T-cell (primary cell): ENCODE measurements around the gene KPNB1. TPM values are rescaled to one million over a fixed set of nuclear protein-coding genes. Genes with fewer than 3 reads are reported as not detected.

Experiments
- ATAC-seq, 4 experiments: fragments of 200-7000 bp in 3 of 4; fragments of 150-1000 bp in 1 of 4; cut with Tn5 transposase; replicated peaks in 1 of 4; 1 replicate in 3 of 4; 2 replicates in 1 of 4; pipeline ENCODE4 v1.10.0; 2021; ENCODE audit warnings: moderate library complexity in 3 of 4, mild to moderate bottlenecking in 2 of 4, moderate number of reproducible peaks in 1 of 4
- CTCF ChIA-PET, 2 donors: fragments of 300-600 bp; sonication (Branson Sonifier 250); formaldehyde crosslinking; loops; one replicate each; lab custom pipeline; 2022; ENCODE audit warnings: antibody characterized with exemption in 2 of 2; lab: Charles Lee
- POLR2A ChIA-PET, 2 donors: fragments of 300-600 bp; sonication (Branson Sonifier 250); formaldehyde crosslinking; loops; one replicate each; lab custom pipeline; 2022; ENCODE audit warnings: antibody characterized with exemption in 2 of 2; lab: Charles Lee
- DNase-seq, 35 experiments: peaks; one replicate each; pipeline versions ENCODE4 v3.0.0 to v3.0.0-alpha.2; 2013 to 2023
- H3K27ac ChIP-seq: one replicate; pipeline ENCODE4 v1.5.1; 2013; ENCODE audit warnings: low read length
- H3K27me3 ChIP-seq, 2 experiments: replicated peaks in 1 of 2; 1 replicate in 1 of 2; 2 replicates in 1 of 2; pipeline versions ENCODE4 v1.6.1 to v1.7.0; 2013; ENCODE audit warnings: low read length in 1 of 2, mixed read lengths in 1 of 2; ENCODE audit not compliant: control insufficient read depth in 2 of 2, insufficient read depth in 2 of 2; ENCODE audit errors: extremely low read depth in 1 of 2
- H3K36me3 ChIP-seq, 2 donors: 1 replicate in 1 of 2; 2 replicates in 1 of 2; pipeline versions ENCODE4 v1.6.1 to v1.7.0; 2013; ENCODE audit warnings: low read length in 1 of 2; ENCODE audit not compliant: control insufficient read depth in 2 of 2, insufficient read depth in 1 of 2; ENCODE audit errors: extremely low read depth in 1 of 2
- H3K4me1 ChIP-seq, 2 experiments: 1 replicate in 1 of 2; 2 replicates in 1 of 2; pipeline versions ENCODE4 v1.6.1 to v1.7.0; 2013; ENCODE audit warnings: low read length in 2 of 2, mixed read lengths in 1 of 2; ENCODE audit not compliant: insufficient read depth in 2 of 2, control insufficient read depth in 1 of 2; ENCODE audit errors: extremely low read depth in 1 of 2
- H3K4me3 ChIP-seq, 2 donors: 1 replicate in 1 of 2; 2 replicates in 1 of 2; pipeline versions ENCODE4 v1.5.1 to v1.7.0; 2013; ENCODE audit warnings: mild to moderate bottlenecking in 2 of 2, low read length in 1 of 2, moderate library complexity in 1 of 2; ENCODE audit not compliant: control insufficient read depth in 1 of 2; ENCODE audit errors: extremely low read depth in 1 of 2
- H3K9me3 ChIP-seq: 2 replicates; pipeline ENCODE4 v1.7.0; 2013
- H3K27ac Mint-ChIP-seq, 2 donors: one replicate each; pipeline ENCODE4 v1.8.0; 2020 to 2021; ENCODE audit warnings: mild to moderate bottlenecking in 2 of 2, mixed read lengths in 2 of 2
- H3K27me3 Mint-ChIP-seq, 2 donors: one replicate each; pipeline ENCODE4 v1.8.0; 2021 to 2022; ENCODE audit warnings: mixed read lengths in 2 of 2
- H3K36me3 Mint-ChIP-seq: one replicate; pipeline ENCODE4 v1.8.0; 2021; ENCODE audit warnings: mixed read lengths
- H3K4me1 Mint-ChIP-seq, 3 donors: one replicate each; pipeline ENCODE4 v1.8.0; 2020 to 2022; ENCODE audit warnings: mixed read lengths in 3 of 3, mild to moderate bottlenecking in 1 of 3
- H3K4me3 Mint-ChIP-seq, 3 donors: one replicate each; pipeline ENCODE4 v1.8.0; 2020 to 2022; ENCODE audit warnings: mild to moderate bottlenecking in 3 of 3, mixed read lengths in 3 of 3, moderate library complexity in 3 of 3
- H3K9me3 Mint-ChIP-seq, 3 donors: one replicate each; pipeline ENCODE4 v1.8.0; 2020 to 2022; ENCODE audit warnings: mixed read lengths in 3 of 3
- WGBS: methylation state at CpG from one replicate; pipeline ENCODE4 v1.1.5; 2013; ENCODE audit warnings: missing lambda C conversion rate; ENCODE audit not compliant: insufficient coverage; 5-methylcytosine and 5-hydroxymethylcytosine counted together
- total RNA-seq, 35 experiments: library from RNA in 6 of 35; stranded (reverse) in 6 of 35; fragments of 120-200 nt in 1 of 35; gene quantifications; one replicate each; pipeline versions ENCODE4 v1.2.1 to v1.2.4 and lab custom pipeline; 2013 to 2026

KPNB1 gene
- total RNA-seq, 5 donors from 2014 or later (not counting 1 experiment from before 2014, with no cell fraction given): 216 to 262 (median 240) TPM

DNA sequence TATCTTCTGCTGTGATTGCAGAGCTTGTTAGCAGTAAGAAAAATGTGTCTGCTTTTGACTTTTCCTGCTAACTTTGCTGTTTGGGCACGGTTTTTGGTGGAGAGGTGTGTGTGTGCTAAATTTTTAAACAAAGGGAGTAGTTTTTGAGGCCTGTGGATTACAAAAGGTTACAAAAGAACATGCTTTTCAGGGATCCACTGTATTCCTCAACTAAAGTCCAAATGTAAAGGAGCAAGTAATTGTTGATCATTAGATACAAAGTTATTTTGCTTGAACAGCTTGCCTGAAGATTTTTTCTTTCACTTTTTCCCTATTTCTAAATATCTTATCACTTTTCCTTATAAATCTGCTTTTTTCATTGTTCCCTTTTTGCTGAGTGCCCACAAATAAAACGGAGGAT lies 2.0 kb downstream of the KPNB1 start:
- no peak for ATAC-seq
- Mint-ChIP-seq H3K4me3 (peak overlapping the region; percentile 41 to 91 (median 86)), H3K27ac (peak overlapping the region; percentile 92 to 93), H3K36me3 (peaks cover 36% of the 10 kb centered on the region), H3K27me3 (no peaks in the 10 kb centered on the region), H3K9me3 (no peaks in the 10 kb centered on the region), H3K4me1 (peaks cover 64 to 71% (median 67%) of the 10 kb centered on the region in 3 donors)
- DNase-seq: no peak
- Histone ChIP-seq H3K27ac (no peak overlapping the region), H3K9me3 (no peaks in the 10 kb centered on the region), H3K36me3 (peaks cover 7 to 40% of the 10 kb centered on the region in 2 donors), H3K27me3 (no peaks in the 10 kb centered on the region), H3K4me3 (no peak overlapping the region), H3K4me1 (peaks cover 19 to 46% of the 10 kb centered on the region in 2 experiments)
- CTCF ChIA-PET: interaction anchor here (0.6 to 3.3 kb wide), 3 partner anchors 12 to 84 kb away, joined by 3 to 15 read pairs (median 3); no protein-coding TSS in a partner anchor
- WGBS: no CpG with 5 or more reads among the region's 2 CpGs
- POLR2A ChIA-PET: interaction anchor here in 1 of 2 donors (0.6 kb wide), 2 partner anchors 153 to 741 kb away, joined by 3 to 4 read pairs; no protein-coding TSS in a partner anchor

DNA sequence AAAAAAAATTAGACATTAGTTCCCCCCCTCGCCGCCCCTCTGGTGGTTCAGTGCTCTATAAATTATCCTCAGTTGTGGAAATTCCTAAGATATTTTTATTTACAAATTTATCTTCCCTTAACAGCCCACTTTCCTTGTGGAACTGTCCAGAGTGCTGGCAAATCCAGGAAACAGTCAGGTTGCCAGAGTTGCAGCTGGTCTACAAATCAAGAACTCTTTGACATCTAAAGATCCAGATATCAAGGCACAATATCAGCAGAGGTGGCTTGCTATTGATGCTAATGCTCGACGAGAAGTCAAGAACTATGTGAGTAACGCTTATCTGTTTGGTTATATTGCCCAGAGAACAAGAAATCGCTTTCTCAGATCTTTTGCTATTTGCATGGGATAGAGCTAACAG lies 2.9 kb downstream of the KPNB1 start:
- Histone ChIP-seq H3K9me3 (no peaks in the 10 kb centered on the region), H3K4me1 (peaks cover 19 to 46% of the 10 kb centered on the region in 2 experiments), H3K4me3 (no peak overlapping the region), H3K36me3 (peaks cover 7 to 49% of the 10 kb centered on the region in 2 donors), H3K27me3 (no peaks in the 10 kb centered on the region), H3K27ac (no peak overlapping the region)
- H3K9me3 Mint-ChIP-seq: no peaks in the 10 kb centered on the region
- peaks cover 44% of the 10 kb centered on the region for H3K36me3 Mint-ChIP-seq
- peak overlapping the region; percentile 45 to 93 for H3K27ac Mint-ChIP-seq
- H3K4me1 Mint-ChIP-seq: peaks cover 64 to 75% (median 73%) of the 10 kb centered on the region in 3 donors
- ChIA-PET CTCF (interaction anchor here in 1 of 2 donors (0.6 to 0.9 kb wide), 2 partner anchors 9 to 66 kb away, joined by 3 to 6 read pairs; no protein-coding TSS in a partner anchor), POLR2A (interaction anchor here in 1 of 2 donors (0.6 kb wide), 1 partner anchor 716 kb away, joined by 3 read pairs; no protein-coding TSS in a partner anchor)
- ATAC-seq (no peak), DNase-seq (no peak)
- peak overlapping the region in 1 of 3 donors; percentile 91 for H3K4me3 Mint-ChIP-seq
- no peaks in the 10 kb centered on the region for H3K27me3 Mint-ChIP-seq
- 79% methylated on average over 3 of the region's 6 CpGs for WGBS

DNA sequence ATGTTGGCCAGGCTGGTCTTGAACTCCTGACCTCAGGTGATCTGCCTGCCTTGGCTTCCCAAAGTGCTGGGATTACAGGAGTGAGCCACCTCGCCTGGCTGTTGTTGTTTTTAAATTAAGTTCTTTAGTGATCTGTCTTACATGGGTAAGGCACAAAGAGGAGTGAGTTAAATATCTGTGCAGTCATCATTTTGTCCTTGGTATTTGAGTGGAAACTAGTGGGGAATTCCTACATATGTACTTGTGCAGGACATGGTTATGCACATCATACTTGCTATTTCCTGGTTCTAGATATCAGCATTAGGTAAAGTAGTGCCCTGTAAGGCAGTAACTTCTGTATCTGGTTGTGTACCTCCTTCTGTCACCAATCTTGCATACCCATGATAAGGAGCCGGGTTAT lies 3.7 kb downstream of the KPNB1 start:
- POLR2A ChIA-PET: interaction anchor here in 1 of 2 donors (0.6 kb wide), 1 partner anchor 715 kb away, joined by 3 read pairs; no protein-coding TSS in a partner anchor
- Histone ChIP-seq H3K36me3 (peaks cover 12 to 57% of the 10 kb centered on the region in 2 donors), H3K27ac (no peak overlapping the region), H3K9me3 (no peaks in the 10 kb centered on the region), H3K27me3 (no peaks in the 10 kb centered on the region), H3K4me3 (no peak overlapping the region), H3K4me1 (peaks cover 17 to 38% of the 10 kb centered on the region in 2 experiments)
- no CpG with 5 or more reads among the region's 2 CpGs for WGBS
- H3K36me3 Mint-ChIP-seq: peaks cover 49% of the 10 kb centered on the region
- DNase-seq (no peak), ATAC-seq (no peak)
- no peak overlapping the region for H3K4me3 Mint-ChIP-seq
- peaks cover 67 to 74% (median 71%) of the 10 kb centered on the region in 3 donors for H3K4me1 Mint-ChIP-seq
- CTCF ChIA-PET: interaction anchor here in 1 of 2 donors (0.7 kb wide), 1 partner anchor 19 kb away, joined by 9 read pairs; no protein-coding TSS in a partner anchor
- H3K27ac Mint-ChIP-seq: peak overlapping the region; percentile 38 to 48
- no peaks in the 10 kb centered on the region for H3K9me3 Mint-ChIP-seq
- no peaks in the 10 kb centered on the region for H3K27me3 Mint-ChIP-seq

DNA sequence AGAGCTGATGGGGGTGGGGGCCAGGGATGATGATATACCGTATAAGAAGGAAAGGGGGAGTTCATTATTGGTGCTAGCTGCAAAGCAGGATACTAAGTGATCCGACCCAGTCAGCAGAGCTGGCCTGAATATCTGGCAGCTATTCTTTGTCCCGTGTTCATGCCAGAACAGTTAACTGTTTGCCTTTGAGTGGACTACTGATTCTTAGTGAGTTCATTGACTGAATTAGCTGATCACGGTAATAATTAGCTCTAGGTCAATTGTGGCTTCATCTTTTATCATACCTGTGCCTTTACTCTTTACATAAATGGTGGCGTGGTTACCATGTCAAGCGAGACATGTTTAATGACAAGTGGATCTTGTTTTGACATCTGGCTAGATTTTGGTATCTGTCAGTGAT lies 5.3 kb downstream of the KPNB1 start:
- H3K9me3 Mint-ChIP-seq: no peaks in the 10 kb centered on the region
- H3K27me3 ChIP-seq: no peaks in the 10 kb centered on the region
- peaks cover 12 to 67% of the 10 kb centered on the region in 2 donors for H3K36me3 ChIP-seq
- H3K4me3 ChIP-seq: no peak overlapping the region
- peaks cover 19 to 42% of the 10 kb centered on the region in 2 experiments for H3K4me1 ChIP-seq
- ChIA-PET POLR2A (no interaction called here), CTCF (interaction anchor here (0.5 to 0.8 kb wide), 2 partner anchors 9 to 436 kb away, joined by 3 to 4 read pairs; no protein-coding TSS in a partner anchor)
- H3K27ac ChIP-seq: no peak overlapping the region
- peaks cover 55% of the 10 kb centered on the region for H3K36me3 Mint-ChIP-seq
- no peak for DNase-seq
- WGBS: 70% methylated on average over 3 of the region's 6 CpGs
- peak overlapping the region in 1 of 3 donors; percentile 18 for H3K4me3 Mint-ChIP-seq
- H3K27ac Mint-ChIP-seq: peak overlapping the region; percentile 60 to 76
- H3K4me1 Mint-ChIP-seq: peaks cover 61 to 76% (median 75%) of the 10 kb centered on the region in 3 donors
- ATAC-seq: no peak
- H3K9me3 ChIP-seq: no peaks in the 10 kb centered on the region
- no peaks in the 10 kb centered on the region for H3K27me3 Mint-ChIP-seq

DNA sequence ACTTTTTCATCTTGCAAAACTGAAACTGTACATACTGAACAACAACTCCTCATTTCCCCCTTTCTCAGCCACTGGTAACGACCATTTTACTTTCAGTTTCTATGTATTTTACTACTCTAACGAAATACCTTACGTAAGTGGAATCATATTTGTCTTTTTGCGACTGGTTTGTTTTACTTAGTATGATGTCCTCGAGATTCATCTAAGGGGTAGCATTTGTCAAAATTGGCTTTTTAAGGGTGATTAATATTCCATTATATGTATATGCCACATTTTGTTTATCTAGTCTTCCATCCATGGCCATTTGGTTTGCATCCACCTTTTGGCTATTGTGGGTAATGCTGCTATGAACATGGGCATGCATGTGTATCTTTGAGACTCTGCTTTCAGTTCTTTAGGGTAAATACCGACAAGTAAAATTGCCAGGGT lies 10.4 kb downstream of the KPNB1 start:
- 0% methylated on average over 1 of the region's 6 CpGs for WGBS
- Mint-ChIP-seq H3K27ac (peak overlapping the region; percentile 88 to 96), H3K4me1 (peaks cover 38 to 56% (median 55%) of the 10 kb centered on the region in 3 donors), H3K36me3 (peaks cover 54% of the 10 kb centered on the region), H3K27me3 (no peaks in the 10 kb centered on the region), H3K4me3 (peak overlapping the region; percentile 45 to 80 (median 73)), H3K9me3 (no peaks in the 10 kb centered on the region)
- Histone ChIP-seq H3K36me3 (peaks cover 19 to 89% of the 10 kb centered on the region in 2 donors), H3K4me1 (peaks cover 11 to 34% of the 10 kb centered on the region in 2 experiments), H3K27me3 (no peaks in the 10 kb centered on the region), H3K27ac (peak overlapping the region; percentile 75), H3K9me3 (no peaks in the 10 kb centered on the region), H3K4me3 (peak overlapping the region in 1 of 2 donors; percentile 22)
- ChIA-PET POLR2A (no interaction called here), CTCF (interaction anchor here in 1 of 2 donors (1.0 kb wide), 1 partner anchor 10 kb away, joined by 3 read pairs; the partner anchor contains the start of gene KPNB1)
- DNase-seq: peak in 9 of 35 experiments; percentile 8 to 70 (median 16)
- peak; percentile 79 to 87 (median 84) for ATAC-seq

DNA sequence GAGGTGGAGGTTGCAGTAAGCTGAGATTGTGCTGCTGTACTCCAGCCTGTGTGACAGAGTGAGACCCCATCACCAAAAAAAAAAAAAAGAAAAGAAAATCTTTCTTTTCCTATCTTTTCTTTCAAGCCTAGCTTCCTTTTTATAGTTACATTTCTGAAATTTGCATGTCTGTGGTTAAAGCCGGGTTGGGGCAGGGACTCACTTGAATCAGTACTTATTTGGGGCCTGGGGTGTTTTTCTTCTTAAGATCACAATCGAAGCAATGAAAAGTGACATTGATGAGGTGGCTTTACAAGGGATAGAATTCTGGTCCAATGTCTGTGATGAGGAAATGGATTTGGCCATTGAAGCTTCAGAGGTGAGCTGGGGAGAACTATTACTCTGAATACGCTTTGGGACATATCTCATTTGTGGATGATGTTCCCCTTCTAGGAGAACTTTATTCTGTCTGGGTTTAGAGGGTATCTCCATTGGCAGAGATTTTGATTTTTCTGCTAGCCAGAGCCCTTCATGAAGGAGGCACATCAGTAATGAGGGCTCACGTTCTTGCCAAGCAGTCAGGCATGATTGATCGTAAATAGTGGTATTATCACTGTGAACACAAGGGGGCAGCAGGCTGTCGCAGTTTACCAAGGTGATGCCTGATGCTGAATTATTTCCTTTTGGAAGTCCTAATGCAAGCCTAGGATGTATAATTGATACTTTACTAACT lies 14.3 kb downstream of the KPNB1 start:
- Histone ChIP-seq H3K36me3 (peaks cover 7 to 88% of the 10 kb centered on the region in 2 donors), H3K27ac (peak overlapping the region; percentile 37), H3K9me3 (no peaks in the 10 kb centered on the region), H3K4me1 (peaks cover 10 to 20% of the 10 kb centered on the region in 2 experiments), H3K27me3 (no peaks in the 10 kb centered on the region), H3K4me3 (no peak overlapping the region)
- 7% methylated on average over 3 of the region's 6 CpGs for WGBS
- Mint-ChIP-seq H3K36me3 (peaks cover 42% of the 10 kb centered on the region), H3K4me3 (peak overlapping the region in 1 of 3 donors; percentile 6), H3K27me3 (no peaks in the 10 kb centered on the region), H3K4me1 (peaks cover 19 to 29% (median 24%) of the 10 kb centered on the region in 3 donors), H3K9me3 (no peaks in the 10 kb centered on the region), H3K27ac (peak overlapping the region; percentile 80 to 87)
- DNase-seq (peak; percentile 13 to 84 (median 51)), ATAC-seq (peak; percentile 59 to 71 (median 66))
- ChIA-PET CTCF (interaction anchor here (0.5 to 2.4 kb wide), 13 partner anchors 9 to 126 kb away, joined by 3 to 15 read pairs (median 4); partner anchors contain the start of genes KPNB1 (in 1 of the 2) and TBX21 (in 1 of the 2)), POLR2A (interaction anchor here (0.8 to 2.8 kb wide), 4 partner anchors 10 to 1843 kb away, joined by 3 to 11 read pairs (median 7); partner anchors contain the start of gene KPNB1 (in 2 of the 2))
